Myocyte (in vitro differentiated cells): ENCODE data around the gene C3. TPM values are rescaled to one million over a fixed set of nuclear protein-coding genes. Genes with fewer than 3 reads are reported as not detected.
"Not testable (repeated sequence)": the region's sequence is repeated elsewhere in the genome, so short reads cannot be mapped to it uniquely, and the experiment has no call there.

Source experiments
- DNase-seq: peaks from one replicate; pipeline ENCODE4 v3.0.0-alpha.2; 2012; ENCODE audit warnings: low read depth
- total RNA-seq: library from RNA; depleted of rRNA; stranded (reverse); fragments of >200 nt; gene quantifications from 2 replicates; pipeline ENCODE4 v1.2.3, GENCODE V29; 2014

C3 gene
- total RNA-seq, 1 donor from 2014 or later: 2.1 TPM

DNA sequence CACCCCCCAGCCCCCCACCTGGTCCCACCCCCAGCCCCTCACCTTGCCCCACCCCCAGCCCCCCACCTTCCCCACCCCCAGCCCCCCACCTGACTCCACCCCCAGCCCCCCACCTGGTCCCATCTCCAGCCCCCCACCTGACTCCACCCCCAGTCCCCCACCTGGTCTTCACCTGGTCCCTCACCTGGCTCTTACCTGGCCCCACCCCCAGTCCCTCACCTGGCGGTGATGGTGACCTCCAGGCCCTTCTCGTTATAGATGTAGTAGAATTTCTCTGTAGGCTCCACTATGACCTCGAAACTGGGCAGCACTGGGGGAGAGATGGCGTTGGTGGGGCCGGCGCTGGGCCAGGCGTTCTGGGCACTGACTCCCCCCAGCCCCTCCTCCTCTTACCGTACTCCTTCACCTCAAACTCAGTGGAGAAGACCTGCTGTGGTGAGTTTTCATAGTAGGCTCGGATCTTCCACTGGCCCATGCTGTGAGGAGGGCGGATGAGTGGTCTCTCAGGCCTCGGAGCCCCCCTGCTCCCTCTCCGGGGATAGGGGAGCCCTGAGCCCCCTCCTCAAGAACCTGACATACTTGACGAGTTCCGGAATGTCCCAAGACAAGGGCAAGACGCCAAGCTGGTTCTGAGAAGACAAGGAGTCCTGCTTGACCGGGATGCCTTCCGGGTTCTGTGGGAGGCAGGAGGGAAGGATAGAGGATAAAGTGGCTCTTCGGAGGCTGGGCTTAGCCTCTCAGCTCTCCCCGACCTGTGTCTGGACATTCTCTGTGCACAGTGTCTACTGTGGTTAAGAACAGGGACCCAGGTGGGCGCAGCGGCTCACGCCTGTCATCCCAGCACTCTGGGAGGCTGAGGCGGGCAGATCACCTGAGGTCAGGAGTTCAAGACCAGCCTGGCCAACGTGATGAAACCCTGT lies 6.4 kb downstream of the C3 start:
- DNase-seq: no peak

DNA sequence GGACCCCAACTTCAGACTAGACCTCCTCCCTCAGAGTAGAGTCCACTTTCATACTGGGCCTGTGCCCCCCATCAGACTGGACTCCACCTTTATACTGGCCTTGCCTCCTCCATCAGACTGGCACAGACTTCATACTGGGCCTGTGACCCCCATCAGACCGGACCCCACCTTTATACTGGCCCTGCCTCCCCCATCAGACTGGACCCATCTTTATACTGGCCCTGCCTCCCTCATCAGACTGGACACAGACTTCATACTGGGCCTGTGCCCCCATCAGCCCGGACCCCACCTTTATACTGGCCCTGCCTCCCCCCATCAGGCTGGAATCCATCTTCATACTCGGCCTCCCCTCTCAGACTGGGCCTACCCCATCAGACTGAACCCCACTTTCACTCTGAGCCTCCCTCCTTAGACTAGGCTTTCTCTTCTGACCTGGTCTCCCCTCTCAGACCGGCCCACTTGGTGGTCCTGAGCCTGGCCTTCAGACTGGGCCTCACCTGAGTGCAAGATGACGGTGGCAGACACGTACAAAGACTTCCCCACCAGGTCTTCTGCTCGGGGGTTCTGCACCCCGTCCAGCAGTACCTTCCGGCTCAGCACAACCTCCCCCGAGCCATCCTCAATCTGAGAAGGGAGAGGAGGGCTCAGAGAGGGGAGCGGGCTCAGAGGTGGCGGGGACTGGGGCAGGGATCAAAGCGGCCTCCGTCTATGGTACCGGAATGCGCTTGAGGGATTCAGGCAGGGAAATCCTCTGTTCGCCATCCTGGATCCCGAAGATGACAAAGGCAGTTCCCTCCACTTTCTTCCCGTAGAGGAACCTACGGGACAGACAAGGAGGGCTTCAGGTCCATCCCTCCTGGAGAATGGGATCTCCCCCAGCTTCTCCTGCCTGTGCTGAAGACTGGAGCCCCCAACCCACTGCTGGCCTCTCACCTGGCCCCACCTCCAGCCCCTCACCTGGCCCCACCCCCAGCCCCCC lies 7.5 kb downstream of the C3 start:
- DNase-seq: no peak

DNA sequence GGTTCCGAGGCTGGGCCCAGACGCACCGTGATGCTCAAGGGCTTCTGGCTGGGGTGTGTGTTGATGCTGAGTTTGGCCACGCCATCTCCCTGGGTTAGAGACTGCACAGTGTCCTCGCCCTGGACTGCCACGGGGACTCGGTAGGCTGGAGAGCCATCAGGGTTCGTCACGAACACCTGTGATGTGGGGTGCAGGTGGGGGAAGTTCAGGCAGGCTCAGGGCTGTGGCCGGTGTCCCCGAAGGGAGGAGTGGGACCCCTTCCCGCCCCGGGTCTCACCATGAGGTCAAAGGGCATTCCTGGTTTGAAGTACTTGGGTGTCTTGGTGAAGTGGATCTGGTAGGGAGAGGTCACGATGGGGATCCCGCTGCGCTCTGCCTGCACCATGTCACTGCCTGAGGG lies 8.2 kb downstream of the C3 start:
- no peak for DNase-seq

DNA sequence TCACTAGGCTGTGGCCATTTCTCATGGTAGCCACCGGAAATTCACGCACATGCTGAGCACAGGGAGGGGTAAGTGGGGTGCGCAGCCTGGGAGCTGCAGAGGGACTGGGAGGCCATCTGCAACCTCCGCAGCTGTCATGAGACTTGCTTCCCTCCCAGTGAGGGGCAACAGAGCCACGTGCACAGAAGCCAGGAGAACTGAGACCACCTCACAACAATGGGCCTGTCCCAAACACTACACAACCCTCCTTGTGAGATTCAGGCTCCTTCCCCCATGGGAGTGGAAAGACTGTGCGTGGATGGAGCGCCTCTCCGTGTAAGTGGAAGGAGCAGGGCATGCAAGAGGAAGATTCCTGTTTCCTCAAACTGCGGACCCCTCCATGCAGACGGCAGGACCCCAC lies 8.8 kb downstream of the C3 start:
- DNase-seq: no peak

DNA sequence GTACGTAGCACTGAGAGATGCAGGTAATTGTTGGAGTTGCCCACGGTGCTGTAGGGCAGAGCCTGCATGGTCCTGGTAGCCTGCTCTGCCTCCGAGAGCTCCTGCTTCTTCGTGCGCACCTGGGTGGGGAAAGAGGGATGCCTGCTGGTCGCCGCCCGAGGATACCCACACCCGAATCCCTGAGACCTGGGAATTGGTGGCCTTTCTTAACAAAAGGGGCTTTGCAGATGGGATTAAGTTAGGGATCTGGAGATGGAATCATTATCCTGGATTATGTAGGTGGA lies 9.4 kb downstream of the C3 start:
- DNase-seq: no peak

DNA sequence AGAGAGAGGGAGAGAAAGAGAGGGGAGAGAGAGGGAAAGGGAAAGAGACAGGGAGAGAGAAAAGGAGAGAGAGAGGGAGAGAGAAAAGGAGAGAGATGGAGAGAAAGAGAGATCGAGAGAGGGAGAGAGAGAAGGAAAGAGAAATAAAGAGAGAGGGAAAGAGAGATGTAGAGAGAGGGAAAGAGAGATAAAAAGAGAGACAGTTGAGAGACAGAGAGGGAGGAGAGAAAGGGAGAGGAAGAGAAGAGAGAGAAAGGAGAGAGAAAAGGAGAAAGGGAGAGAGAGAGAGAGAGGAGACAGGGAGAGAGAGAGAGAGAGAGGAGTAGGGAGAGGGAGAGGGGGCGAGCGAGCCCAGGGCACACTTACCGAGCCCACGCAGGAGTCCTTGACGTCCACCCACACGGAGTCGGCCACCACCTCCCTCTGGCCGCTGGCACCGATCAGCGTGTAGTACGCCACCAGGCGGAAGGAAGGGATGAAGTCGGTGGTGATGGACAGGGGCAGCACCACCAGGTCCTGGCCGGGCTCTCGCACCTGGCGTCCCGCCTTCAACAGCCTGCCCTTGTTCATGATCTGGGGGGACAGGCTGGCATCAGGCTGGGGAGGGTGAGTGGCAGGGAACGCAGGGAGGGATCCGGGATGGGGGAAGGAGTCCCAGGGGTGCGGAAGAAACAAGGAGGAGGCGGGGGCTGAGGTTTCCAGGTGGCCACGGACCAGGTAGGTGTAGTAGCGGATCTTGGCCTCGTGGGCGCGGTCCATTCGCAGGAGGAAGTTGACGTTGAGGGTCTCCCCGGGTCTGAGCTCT lies 10.0 kb downstream of the C3 start:
- DNase-seq: no peak

DNA sequence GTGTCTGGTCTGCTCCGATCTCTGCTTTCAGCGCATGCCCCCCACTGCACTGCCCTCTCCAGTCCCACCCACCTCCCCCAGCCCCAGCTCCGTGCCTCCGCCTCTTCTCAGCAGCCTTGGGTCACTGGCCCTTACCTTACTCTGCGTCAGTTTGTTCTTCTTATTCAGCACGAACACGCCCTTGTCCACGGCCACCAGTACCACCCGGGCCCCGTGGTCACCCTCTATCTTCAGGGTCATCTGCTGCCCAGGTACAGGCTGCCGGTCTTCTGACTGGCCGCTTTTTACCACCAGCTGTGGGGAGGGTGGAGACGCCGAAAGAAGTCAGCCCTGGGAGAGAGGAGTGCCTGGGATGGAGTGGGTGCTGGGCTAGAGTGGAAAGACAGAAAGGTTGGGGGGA lies 10.9 kb downstream of the C3 start:
- DNase-seq: no peak

DNA sequence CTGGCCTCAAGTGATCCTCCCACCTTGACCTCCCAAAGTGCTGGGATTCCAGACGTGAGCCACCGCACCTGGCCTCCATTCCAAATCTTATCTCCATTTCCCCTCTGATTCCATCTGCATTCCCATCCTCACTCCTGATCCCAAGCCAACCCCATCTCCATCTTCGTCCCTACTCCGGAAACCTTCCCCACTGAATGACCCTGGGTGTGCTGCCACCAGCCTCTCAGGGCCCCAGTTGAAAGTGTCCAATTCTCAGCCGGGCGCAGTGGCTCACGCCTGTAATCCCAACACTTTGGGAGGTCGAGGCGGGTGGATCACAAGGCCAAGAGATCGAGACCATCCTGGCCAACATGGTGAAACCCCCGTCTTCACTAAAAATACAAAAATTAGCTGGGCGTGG lies 11.5 kb downstream of the C3 start:
- not testable (repeated sequence) for DNase-seq

DNA sequence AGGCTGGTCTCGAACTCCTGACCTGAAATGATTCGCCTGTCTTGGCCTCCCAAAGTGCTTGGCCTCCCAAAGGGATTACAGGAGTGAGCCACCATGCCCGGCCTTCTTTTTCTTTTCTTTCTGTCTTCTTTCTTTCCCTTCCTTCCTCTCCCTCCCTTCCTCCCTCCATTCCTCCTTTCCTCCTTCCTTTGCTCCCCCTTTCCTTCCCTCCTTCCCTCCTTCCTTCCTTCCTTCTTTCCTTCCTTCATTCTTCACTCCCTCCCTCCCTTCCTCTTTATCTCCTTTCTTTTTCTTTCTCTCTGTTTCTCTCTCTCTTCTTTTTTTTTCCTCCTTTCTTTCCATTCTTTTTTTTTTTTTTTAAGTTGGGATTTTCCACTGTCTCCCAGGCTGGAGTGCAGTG lies 12.1 kb downstream of the C3 start:
- DNase-seq: no peak

DNA sequence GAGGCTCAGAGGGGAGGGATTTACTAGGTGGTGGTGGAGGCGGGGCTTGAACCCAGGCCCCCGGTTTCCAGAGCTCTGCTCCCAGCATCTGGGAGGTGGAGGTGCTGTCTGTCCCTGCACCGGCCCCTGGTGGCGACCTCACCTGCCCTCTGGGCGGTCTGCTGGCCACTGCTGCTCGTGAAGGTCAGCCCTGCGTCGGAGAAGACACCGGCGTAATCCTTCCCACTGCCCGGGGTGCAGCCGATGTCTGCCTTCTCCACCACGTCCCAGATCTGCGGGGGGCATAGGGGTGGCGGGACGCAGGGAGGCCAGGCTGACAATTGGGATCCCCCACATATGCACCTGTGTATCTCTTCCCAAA lies 12.8 kb downstream of the C3 start:
- DNase-seq: no peak

DNA sequence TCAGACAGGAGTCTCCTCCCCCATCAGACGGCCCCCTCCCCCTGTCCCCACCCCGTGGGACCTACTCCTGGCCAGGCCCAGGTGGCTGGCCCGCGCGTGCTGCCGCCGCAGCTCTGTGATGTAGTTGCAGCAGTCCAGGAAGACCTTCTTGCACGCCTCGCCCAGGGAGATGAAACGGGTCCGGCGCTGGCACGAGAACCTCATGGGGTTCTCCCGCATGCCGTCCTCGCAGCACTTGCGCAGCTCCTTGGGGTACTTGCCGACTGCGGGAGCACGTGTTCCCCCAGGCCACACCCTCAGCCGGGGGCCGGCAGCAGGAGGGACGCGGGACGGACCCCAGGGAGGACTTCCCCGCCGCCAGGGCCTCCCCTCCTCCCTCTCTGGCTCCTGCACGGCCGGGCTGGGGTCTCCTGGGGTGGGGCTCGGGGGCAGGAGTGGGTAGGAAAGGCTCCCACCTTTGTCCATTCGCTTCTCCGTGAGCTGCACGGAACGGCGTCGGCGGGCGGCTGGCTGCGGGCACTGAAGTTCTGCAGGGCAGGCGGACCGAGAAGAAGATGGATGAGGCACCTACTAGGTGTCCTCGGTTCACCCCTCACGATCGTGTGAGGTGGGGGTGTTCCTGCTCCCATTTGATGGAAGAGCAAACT lies 13.3 kb downstream of the C3 start:
- DNase-seq: no peak

DNA sequence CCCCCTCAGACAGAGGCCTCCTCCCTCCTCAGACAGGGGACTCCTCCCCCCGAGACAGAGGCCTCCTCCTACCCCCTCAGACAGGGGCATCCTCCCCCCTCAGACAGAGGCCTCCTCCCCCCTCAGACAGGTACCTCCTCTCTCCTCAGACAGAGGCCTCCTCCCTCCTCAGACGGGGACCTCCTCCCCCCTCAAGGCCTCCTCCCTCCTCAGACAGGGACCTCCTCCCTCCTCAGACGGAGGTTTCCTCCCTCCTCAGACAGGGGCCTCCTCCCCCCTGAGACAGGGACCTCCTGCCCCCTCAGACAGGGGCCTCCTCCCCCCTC lies 13.9 kb downstream of the C3 start:
- no peak for DNase-seq

DNA sequence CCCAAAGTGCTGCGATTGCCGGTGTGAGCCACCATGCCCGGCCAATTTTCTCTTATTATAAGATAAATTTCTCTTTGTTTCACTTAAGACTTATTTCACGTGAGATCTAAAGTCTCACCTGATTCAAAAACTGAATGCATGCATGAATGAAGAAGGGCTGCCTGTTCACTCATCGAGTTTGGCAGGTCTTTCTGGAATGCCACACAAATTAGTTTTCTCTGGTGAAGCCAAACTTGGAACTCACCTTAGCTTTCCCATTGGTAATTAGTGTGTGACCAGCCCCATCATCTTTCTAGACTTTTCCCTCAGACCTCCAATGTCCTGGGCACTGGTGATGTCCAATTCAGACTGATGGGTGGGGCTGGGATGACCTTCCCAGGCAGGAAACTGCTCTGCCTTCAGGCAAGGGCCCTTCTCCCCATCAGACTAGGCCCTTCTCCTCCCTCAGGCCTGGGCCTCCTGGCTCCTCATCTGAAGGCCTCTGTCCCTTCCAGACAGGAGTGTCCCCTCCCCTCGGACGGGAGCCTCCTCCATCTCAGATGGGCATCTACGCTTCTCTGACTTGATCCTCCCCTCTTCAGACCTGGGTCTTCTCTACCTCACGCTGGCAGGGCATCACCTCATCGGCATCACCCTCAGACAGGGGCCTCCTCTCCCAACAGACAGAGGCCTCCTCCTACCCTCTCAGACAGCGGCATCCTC lies 14.4 kb downstream of the C3 start:
- no peak for DNase-seq

DNA sequence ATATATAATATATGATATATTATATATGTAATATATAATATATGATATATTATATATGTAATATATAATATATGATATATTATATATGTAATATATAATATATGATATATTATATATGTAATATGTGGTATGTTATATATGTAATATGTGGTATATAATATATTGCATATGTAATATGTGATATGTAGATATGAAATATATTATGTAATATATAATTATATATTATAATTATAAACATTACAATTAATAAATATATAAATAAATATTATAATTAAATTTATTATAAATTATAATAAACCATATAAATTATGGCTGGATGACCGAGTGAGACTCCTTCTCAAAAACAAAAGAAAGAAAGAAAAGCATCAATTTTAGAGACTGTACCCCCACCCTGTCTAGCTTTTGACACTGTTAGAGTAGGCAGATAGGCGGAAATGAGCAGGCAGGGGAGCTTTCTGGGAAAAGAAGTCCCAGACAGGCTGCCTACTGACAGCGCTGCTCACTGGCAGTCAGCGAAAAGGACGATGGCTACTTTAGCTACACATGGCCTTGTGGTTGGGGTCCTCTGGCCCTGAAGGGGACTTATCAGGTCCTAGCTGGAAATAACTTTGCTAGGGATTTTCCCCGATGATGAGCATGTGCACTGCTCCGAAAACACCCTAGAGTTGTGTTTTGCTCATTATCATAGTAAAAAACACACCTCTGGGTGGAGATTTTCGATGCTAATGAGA lies 19.7 kb downstream of the C3 start:
- DNase-seq: no peak

DNA sequence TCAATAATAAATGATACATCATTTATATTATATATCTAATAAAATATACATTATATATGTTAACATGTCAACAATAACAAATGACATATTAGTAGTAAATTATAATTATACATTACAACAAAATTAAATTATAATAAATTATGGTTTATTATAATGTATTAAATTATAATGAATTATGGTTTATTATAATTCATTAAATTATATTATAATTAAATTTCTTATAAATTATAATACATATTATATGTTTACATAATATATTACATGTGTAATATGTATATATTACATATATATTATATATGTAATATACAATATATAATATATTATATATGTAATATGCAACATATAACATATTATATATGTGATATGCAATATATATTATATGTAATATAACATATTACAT lies 20.5 kb downstream of the C3 start:
- DNase-seq: no peak

DNA sequence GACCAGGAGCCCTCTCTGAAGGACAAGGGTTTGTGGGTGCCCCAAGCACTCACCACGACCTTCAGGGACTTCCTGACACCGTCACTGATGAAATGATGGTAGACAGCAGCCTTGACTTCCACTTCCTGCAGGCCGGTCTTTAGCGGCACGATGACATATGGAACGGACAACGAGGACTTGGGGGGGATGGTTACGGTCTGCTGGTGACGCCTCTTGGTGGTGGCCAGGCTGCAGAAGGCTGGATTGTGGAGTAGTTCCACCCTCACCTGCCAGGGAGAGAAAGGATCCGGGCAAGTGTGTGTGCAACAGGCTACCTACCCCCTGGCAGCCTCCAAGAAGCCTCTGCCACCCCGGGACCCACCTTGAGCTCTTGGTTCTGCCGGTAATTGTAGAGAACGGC lies 23.2 kb downstream of the C3 start:
- no peak for DNase-seq

DNA sequence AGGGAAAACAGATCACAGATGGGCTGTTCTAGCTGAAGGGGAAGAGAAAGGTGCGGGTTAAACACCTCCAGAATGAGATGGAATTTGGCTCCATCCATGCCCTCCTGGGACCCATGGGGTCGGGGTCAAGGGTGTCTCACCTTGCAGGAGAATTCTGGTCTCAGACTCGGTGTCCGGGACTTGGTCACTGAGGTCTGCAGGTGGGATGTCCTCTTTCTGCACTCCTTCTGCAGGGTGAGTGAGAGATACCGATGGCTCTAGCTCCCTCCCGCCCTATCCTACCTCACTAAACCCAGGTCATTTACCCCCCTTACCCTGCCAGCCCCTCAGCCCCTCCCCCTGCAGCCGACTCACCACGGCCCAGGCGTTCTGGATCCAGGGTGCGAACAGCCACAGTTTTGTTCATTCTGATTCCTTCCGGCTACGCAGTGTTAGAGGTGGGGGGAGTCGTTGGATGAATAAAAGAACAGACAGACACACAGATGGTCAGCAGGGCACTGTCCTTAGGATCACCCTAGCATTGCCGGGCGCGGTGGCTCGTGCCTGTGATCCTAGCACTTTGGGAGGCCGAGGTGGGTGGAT lies 24.1 kb downstream of the C3 start:
- no peak for DNase-seq

DNA sequence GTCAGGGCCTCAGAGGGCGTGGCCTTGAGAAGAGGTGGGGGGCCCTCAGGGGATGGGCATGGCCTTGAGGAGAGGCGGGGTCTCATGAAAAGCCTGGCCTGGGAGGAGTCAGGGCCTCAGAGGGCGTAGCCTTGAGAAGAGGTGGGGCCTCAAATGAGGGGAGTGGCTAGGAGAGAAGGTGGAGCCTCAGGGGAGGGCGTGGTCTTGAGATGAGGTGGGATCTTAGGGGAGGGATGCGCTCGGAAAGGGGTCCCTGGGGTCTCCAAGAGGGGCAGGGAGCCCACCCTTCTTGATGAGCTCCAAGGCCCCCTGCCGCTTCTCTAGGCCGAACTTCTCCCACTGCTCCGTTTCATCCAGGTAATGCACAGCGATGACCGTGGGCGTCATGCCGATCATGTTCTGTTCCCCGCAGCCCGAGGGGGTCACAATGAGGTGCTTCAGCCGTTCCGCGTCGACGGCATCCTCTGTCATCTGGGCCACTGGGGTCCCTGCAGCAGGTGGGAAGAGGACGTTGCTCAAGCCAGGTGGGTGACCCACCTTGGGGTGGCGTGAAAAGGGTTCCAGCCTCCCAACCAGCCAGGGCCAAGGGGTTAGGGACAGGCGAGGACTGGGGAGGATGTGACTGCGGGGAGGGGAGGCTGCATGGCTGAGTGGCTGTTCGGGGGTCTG lies 26.2 kb downstream of the C3 start:
- DNase-seq: no peak

DNA sequence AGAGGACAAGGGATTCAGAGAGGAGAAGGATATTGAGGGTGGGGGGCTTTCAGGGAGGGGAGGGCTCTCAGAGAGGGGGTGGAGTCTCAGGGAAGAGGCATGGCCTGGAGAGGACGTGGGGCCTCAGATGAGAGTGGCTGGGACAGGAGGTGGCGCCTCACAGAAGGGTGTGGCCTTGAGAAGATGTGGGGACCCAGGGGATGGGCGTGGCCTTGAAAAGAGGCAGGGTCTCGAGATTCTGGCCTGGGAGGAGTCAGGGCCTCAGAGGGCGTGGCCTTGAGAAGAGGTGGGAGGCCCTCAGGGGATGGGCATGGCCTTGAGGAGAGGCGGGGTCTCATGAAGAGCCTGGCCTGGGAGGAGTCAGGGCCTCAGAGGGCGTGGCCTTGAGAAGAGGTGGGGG lies 26.8 kb downstream of the C3 start:
- DNase-seq: no peak
